Measurements from ENCODE around the gene DHX35.

Gene DHX35

GRCh38 chr20:39038495-39038894, 76.4 kb downstream of the DHX35 start:
- Histone ChIP-seq H3K4me3 (ENCODE audit: low read length, poor library complexity, severe bottlenecking) (no peak overlapping the region), H3K79me2 (ENCODE audit: insufficient read depth, low read length) (no peaks in the 10 kb centered on the region), H3K9ac (ENCODE audit: low read depth, low read length, poor library complexity, severe bottlenecking) (no peak overlapping the region), H3K4me2 (ENCODE audit: low read depth, low read length, poor library complexity, severe bottlenecking) (no peak overlapping the region), H4K20me1 (ENCODE audit: insufficient read depth, low read length, poor library complexity, severe bottlenecking) (no peaks in the 10 kb centered on the region), H3K36me3 (ENCODE audit: insufficient read depth, low read length) (peaks cover 48% of the 10 kb centered on the region; the same call in 1 of the 2 replicates), H3K27me3 (ENCODE audit: insufficient read depth, low read length, poor library complexity, severe bottlenecking) (no peaks in the 10 kb centered on the region), H3F3A (ENCODE audit: low read depth) (no peaks in the 10 kb centered on the region), H3K9me2 (replicated peaks; ENCODE audit: low read depth, low read length) (no peaks in the 10 kb centered on the region), H3K4me1 (ENCODE audit: insufficient read depth, low read length, poor library complexity, severe bottlenecking) (no peaks in the 10 kb centered on the region), H3K9me3 (ENCODE audit: insufficient read depth, low read depth, low read length) (no peaks in the 10 kb centered on the region), H2AFZ (ENCODE audit: low read length) (no peak overlapping the region)
- TF ChIP-seq CTCF (conservative IDR thresholded peaks at IDR 0.05; ENCODE audit: low read length) (no peak), EZH2phosphoT487 (IDR thresholded peaks at IDR 0.05; ENCODE audit: borderline replicate concordance) (no peak)

- Histone ChIP-seq H3F3A (ENCODE audit: low read depth) (no peaks in the 10 kb centered on the region), H3K9me3 (ENCODE audit: insufficient read depth, low read depth, low read length) (no peaks in the 10 kb centered on the region), H3K4me1 (ENCODE audit: insufficient read depth, low read length, poor library complexity, severe bottlenecking) (no peaks in the 10 kb centered on the region), H3K79me2 (ENCODE audit: insufficient read depth, low read length) (no peaks in the 10 kb centered on the region), H3K36me3 (ENCODE audit: insufficient read depth, low read length) (peaks cover 42% of the 10 kb centered on the region; the same call in 1 of the 2 replicates), H3K4me2 (ENCODE audit: low read depth, low read length, poor library complexity, severe bottlenecking) (no peak overlapping the region), H3K4me3 (ENCODE audit: low read length, poor library complexity, severe bottlenecking) (no peak overlapping the region), H3K27me3 (ENCODE audit: insufficient read depth, low read length, poor library complexity, severe bottlenecking) (no peaks in the 10 kb centered on the region), H3K9me2 (replicated peaks; ENCODE audit: low read depth, low read length) (no peaks in the 10 kb centered on the region), H2AFZ (ENCODE audit: low read length) (no peak overlapping the region), H4K20me1 (ENCODE audit: insufficient read depth, low read length, poor library complexity, severe bottlenecking) (no peaks in the 10 kb centered on the region), H3K9ac (ENCODE audit: low read depth, low read length, poor library complexity, severe bottlenecking) (no peak overlapping the region)
- TF ChIP-seq CTCF (conservative IDR thresholded peaks at IDR 0.05; ENCODE audit: low read length) (no peak), EZH2phosphoT487 (IDR thresholded peaks at IDR 0.05; ENCODE audit: borderline replicate concordance) (no peak)
Measured at GRCh38 chr20:39039261-39039660, 77.1 kb downstream of the DHX35 start.

GRCh38 chr20:39040116-39040515, 78.0 kb downstream of the DHX35 start:
- TF ChIP-seq EZH2phosphoT487 (IDR thresholded peaks at IDR 0.05; ENCODE audit: borderline replicate concordance) (no peak), CTCF (conservative IDR thresholded peaks at IDR 0.05; ENCODE audit: low read length) (no peak)

More at GRCh38 chr20:39040116-39040515, 78.0 kb downstream of the DHX35 start:
- H4K20me1 ChIP-seq (ENCODE audit: insufficient read depth, low read length, poor library complexity, severe bottlenecking) = no peaks in the 10 kb centered on the region
- H3K4me1 ChIP-seq (ENCODE audit: insufficient read depth, low read length, poor library complexity, severe bottlenecking) = no peaks in the 10 kb centered on the region
- no peaks in the 10 kb centered on the region for H3K9me3 ChIP-seq (ENCODE audit: insufficient read depth, low read depth, low read length)
- H3K4me2 ChIP-seq (ENCODE audit: low read depth, low read length, poor library complexity, severe bottlenecking) = no peak overlapping the region
- no peaks in the 10 kb centered on the region for H3K9me2 ChIP-seq (replicated peaks; ENCODE audit: low read depth, low read length)
- no peak overlapping the region for H2AFZ ChIP-seq (ENCODE audit: low read length)
- H3K79me2 ChIP-seq (ENCODE audit: insufficient read depth, low read length) = no peaks in the 10 kb centered on the region
- H3F3A ChIP-seq (ENCODE audit: low read depth) = no peaks in the 10 kb centered on the region
- peaks cover 39% of the 10 kb centered on the region; the same call in 1 of the 2 replicates for H3K36me3 ChIP-seq (ENCODE audit: insufficient read depth, low read length)
- H3K9ac ChIP-seq (ENCODE audit: low read depth, low read length, poor library complexity, severe bottlenecking) = no peak overlapping the region
- no peaks in the 10 kb centered on the region for H3K27me3 ChIP-seq (ENCODE audit: insufficient read depth, low read length, poor library complexity, severe bottlenecking)
- H3K4me3 ChIP-seq (ENCODE audit: low read length, poor library complexity, severe bottlenecking) = no peak overlapping the region

All from Loucy (cell line).